Stimulated activated CD8-positive, alpha-beta memory T cell treated with anti-CD3 and anti-CD28 coated beads, Interleukin-15, amount 100 ng/mL, for 48 hours (primary cell): ENCODE measurements around the gene VAMP5.
A peak's percentile ranks its signal among the peaks of the same experiment; 100 is the strongest.

ENCODE experiments used
- DNase-seq, 2 donors: peaks; one replicate each; pipeline ENCODE4 v3.0.0-alpha.2; 2020; ENCODE audit warnings: low read depth in 2 of 2

Gene VAMP5

GRCh38 chr2:85635636-85636035 lies 51.4 kb downstream of the VAMP5 start:
- DNase-seq, result no peak

GRCh38 chr2:85642725-85643124 lies 58.5 kb downstream of the VAMP5 start:
- peak; percentile 4 to 7 for DNase-seq
